GM18507 (cell line): Measurements from ENCODE around the gene BMP6.
"Not testable (repeated sequence)": the region's sequence is repeated elsewhere in the genome, so short reads cannot be mapped to it uniquely, and the experiment has no call there.

Experiments used
- DNase-seq: peaks from one replicate; pipeline ENCODE4 v3.0.0; 2011; ENCODE audit warnings: low read depth; ENCODE audit not compliant: insufficient read length; ENCODE audit errors: extremely low spot score
- FAIRE-seq: peaks from 2 replicates; lab custom pipeline; 2011; peaks lifted over from hg19 to GRCh38; lab: Jason Lieb, UNC

BMP6 gene

DNA sequence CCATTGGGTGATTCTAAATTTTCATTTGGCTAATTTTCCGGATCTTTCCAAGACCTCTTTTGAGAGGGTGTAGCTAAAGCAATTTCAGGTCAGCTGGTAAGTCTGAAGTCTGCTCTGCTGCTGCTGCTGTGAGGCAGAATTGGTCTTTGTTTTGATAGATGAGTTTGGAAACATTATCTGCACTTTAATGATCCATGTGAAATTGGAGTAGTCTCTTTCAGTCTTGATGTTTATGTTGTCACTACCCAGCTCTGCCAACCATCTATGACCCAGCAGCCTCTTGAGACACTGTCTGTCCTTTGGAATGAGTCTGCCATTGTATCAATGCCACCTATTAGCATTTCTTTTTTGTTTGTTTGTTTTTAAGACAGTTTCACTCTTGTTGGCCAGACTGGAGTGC, 140.6 kb downstream of the BMP6 start:
- no peak for FAIRE-seq

GRCh38 chr6:7868926-7869325, 143.0 kb downstream of the BMP6 start:
- FAIRE-seq, result no peak
- no peak for DNase-seq

More for the DNA sequence above, 140.6 kb downstream of the BMP6 start:
- DNase-seq, result no peak

DNA sequence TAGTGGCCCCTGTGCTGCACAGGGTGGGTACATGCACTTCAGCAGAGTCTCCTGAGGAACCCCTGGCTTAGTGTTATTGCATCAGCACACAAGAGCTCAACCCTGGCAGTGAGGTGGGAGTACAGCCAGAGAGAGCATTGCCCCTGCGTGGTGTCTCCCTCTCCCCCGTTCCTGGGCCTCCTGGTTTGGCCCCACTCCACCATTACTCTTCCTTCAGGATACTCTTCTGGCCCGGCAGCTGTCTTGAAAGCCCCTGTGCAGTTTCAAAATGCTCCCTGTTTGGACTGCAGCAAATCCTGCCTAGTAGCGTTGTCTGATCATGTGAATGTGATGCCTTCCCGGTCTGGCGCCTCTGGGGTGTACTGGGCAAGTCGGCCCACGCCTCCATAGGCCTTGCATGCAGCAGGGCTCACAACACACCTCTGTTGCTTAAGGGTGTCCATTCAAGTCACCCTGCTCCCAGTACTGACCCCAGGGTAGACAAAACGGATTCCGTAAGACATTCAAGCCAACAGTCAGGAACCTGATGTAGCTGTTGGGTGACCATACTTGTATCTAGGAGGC, 152.6 kb downstream of the BMP6 start:
- FAIRE-seq (no peak), DNase-seq (no peak)

DNA sequence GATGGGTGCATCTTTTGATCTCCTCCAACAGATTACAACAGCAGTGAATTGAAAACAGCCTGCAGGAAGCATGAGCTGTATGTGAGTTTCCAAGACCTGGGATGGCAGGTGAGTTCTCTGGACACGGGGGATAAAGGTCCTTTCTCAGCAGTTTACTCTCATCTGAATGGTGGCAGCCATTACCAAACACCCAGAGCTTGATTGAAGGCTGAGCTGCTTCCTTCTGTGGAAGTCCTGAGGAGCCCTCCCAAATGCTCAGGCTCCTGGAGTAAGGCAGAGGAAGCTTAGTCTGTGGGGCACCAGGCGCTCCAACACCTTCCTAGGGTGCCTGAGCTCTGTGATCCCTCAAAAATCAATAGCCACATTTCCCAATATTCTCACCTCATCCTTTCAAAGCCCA, 153.1 kb downstream of the BMP6 start:
- DNase-seq, result no peak
- no peak for FAIRE-seq

GRCh38 chr6:7879579-7879978, 153.7 kb downstream of the BMP6 start:
- FAIRE-seq, result no peak
- no peak for DNase-seq

- FAIRE-seq (no peak), DNase-seq (no peak)
Measured at GRCh38 chr6:7879980-7880717, 154.2 kb downstream of the BMP6 start.

- DNase-seq, result no peak
- FAIRE-seq, result no peak
Measured at GRCh38 chr6:7880718-7881107, 154.8 kb downstream of the BMP6 start.

- FAIRE-seq, result no peak
Measured at GRCh38 chr6:7881765-7882500, 156.0 kb downstream of the BMP6 start.

GRCh38 chr6:7882505-7883257, 156.8 kb downstream of the BMP6 start:
- no peak for DNase-seq
- no peak for FAIRE-seq

More at GRCh38 chr6:7881765-7882500, 156.0 kb downstream of the BMP6 start:
- DNase-seq, result no peak

DNA sequence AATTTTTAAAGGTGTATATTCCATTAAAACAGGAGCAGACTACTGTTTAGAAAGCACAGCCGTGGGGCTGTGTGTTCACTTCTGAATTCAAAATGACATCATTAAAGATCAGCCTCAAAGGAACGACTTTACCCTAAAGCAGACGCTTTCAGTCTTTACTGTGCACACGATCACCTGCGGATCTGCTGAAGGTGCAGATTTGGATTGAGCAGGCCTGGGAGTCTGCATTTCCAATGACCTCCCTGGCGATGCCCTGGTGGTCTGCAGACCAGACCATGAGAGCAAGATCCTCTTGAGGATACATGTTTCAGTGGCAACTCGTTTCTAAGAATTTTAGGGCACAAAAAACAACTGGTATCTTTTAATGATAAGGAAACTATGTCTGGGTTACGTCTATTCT, 157.5 kb downstream of the BMP6 start:
- no peak for DNase-seq
- no peak for FAIRE-seq

DNA sequence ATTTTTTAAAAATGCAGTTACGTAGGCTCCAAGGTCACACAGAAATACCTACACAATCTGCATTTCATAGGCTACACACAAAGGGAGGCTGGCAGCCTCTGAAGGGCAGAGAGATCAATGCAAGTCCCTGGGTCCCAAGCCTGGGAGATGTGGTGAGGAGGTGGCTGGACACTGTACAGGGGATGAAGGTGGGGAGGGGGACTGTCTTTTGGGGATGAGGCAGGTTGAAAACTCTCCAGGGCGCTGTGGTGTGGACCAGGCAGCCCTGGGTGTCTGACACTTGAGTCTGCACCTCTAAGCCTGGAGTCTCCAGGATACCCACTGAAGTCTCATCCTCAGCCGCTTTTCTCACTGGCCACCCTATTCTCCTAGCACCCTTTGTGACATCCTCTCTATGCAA, 160.2 kb downstream of the BMP6 start:
- no peak for DNase-seq
- FAIRE-seq, result no peak

- no peak for DNase-seq
- no peak for FAIRE-seq
Measured at GRCh38 chr6:7887278-7887991, 161.5 kb downstream of the BMP6 start.

- FAIRE-seq, result no peak
Measured at GRCh38 chr6:7888587-7889357, 162.9 kb downstream of the BMP6 start.

DNA sequence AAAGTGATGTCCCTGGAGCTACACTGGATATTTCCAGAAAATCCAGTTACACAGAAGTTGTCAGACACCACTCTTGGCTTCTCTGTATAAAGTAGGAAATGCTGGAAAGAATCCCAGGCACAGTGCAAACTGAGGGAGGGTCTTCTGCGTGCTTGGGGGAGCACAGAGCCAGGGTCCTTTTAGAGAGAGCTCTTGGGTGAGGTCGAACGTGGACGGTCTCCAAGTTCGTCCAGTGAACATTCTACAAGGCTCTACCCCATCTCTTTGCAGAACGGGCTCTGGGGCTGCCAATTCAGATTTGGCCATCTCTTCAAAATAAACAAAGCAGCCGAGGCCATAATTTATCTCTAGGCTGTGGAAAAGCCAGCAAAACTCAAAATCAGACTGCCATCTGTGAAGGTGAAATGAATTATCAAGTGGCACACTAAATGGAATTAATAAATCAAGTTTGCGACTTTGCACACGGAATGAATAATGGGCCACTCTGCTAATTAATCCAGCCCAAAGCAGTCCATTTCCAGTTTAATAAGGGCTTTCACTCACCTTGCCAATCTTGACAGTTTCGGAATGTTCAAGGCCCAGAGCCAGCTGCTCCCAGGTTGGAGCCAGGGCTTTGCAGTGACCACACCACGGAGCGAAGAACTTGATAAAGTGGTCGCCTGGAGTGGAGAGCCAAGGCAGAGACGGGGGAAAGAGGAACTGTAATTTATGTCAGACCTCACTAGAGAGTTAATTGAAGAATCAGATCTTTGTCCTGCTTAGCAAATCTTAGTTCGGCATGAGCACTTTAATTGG, 165.4 kb downstream of the BMP6 start:
- FAIRE-seq, result no peak
- no peak for DNase-seq

More at GRCh38 chr6:7888587-7889357, 162.9 kb downstream of the BMP6 start:
- no peak for DNase-seq

DNA sequence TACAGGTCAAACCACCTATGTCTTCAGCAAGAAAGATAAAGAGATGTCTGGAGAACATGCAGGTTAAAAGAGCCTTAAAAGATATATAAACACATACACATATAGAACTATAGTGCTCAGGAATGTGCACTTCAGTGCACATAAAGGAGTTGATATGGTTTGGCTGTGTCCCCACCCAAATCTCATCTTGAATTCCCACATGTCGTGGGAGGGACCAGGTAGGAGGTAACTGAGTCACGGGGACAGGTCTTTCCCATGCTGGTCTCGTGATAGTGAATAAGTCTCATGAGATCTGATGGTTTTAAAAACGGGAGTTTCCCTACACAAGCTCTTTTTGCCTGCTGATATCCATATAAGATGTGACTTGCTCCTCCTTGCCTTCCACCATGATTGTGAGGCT, 166.5 kb downstream of the BMP6 start:
- FAIRE-seq, result not testable (repeated sequence)

DNA sequence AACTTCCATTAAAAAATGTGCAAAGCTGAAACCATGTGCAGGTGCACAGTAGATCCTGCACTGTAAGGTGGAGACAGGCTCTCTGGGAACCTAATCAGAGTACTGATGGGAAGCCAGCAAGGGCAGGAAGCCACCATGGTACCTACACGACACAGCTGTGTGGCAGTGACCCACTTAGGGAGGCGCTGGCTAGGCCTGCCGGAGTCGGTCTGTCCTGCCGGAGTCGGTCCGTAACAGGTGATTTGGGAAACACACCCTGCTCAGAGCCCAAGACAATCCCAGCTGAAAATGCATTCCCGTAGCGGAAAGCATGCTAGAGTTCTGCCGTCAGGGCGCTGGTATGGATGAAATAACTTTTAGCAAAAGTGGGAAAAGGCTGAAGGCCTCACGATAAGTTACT, 167.4 kb downstream of the BMP6 start:
- DNase-seq (no peak), FAIRE-seq (no peak)

More for the DNA sequence above, 166.5 kb downstream of the BMP6 start:
- DNase-seq, result not testable (repeated sequence)

DNA sequence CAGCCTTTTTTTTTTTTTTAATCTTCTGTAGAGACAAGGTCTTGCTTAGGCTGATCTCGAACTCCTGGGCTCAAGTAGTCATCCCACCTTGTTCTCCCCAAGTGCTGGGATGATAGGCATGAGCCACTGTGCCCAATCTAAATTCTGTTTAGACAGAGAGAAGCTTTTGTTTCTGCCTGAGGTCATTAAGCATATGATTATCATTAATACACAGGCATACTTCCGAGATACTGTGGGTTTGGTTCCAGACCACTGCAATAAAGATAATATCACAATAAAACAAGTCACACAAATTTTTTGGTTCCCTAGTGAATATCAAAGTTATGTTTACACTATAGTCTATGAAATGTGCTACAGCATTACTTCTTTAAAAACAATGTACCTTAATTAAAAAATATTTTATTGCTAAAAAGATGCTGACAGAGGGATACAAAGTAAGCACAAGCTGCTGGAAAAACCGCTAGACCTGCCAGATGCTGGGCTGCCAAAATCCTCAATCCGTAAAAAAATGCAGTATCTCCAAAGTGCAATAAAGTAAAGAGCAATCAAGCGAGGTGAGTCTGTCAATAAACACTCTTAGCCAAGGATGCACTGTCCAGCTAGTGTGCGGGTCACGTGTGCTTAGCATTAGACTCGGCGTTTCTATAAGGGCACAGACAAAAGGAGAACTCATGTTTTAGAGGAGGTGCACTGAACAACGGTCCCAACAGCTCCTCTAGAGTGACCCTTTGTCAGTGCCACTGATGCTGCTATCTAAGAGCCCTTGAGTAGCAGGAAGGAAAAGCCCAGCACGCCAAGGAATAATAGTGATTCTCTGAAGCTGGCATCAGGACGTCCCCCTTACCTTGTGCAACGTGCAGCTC, 168.6 kb downstream of the BMP6 start:
- FAIRE-seq (no peak), DNase-seq (no peak)
